ENCODE results near the gene RHBG.

RHBG gene

DNA sequence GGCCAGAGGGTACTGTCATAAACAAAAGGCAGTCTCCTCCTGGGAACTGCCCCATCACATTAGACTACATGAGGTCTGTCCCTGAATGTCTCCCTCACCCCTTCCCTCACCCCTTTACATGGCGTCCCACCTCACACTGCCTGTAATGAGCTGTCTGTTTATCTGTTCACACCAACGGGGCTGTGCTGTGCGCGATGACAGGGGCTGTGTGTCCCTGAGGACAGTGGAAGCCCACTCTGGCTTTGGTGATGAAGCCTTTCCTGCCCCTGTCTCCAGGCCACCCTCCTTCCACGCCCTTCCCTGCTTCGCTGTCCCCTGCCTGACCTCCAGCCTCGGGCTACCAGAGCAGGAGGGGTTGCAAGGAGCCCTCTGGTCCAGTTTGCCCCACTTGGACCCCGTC, 22.7 kb downstream of the RHBG start:
- no peak for DNase-seq (ENCODE audit: low read depth)
- no peak overlapping the region for H3K4me3 ChIP-seq (replicated peaks; ENCODE audit: low read depth, low read length)
- TF ChIP-seq CTCF (IDR thresholded peaks at IDR 0.05; ENCODE audit: low read length, missing control alignments) = no peak

DNA sequence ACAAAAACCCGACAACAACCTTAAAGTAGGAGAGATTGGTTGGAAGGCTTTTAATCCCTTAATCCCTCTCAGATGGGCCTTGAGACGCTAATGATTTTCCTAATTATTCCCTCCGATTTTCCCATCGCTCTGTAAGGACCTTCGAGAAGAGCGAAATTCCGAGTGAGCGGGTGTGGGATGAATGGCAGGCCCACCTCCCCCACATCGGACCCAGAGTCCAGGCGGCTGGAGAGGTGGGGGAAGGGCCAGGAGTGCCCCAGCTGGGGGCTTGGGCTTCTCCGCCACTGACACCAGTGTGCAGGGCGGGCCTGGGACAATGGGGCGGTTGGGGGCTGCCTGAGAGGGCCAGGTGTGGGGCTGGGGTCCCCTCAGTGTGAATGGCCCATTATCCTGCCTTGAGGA, 23.4 kb downstream of the RHBG start:
- no peak overlapping the region for H3K4me3 ChIP-seq (replicated peaks; ENCODE audit: low read depth, low read length)
- DNase-seq (ENCODE audit: low read depth) = no peak
- no peak for TF ChIP-seq CTCF (IDR thresholded peaks at IDR 0.05; ENCODE audit: low read length, missing control alignments)

DNA sequence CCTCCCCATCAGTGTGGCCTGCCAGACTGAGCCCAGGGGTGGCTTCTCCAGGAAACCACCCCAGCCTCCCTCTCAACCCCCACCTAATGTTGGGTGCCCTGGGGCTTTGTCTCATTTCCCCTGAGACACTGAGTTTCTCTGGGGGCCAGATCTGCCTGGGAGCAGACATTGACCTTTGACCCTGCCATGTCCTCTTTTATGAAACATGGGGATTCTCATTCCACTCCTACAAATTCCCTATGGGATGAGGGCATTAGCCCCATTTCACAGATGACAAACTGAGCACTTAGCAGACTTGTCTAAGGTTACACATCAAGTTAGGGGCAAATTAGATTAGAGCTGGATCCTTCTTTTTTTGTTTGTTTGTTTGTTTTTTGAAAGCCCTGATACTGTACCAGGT, 24.1 kb downstream of the RHBG start:
- no peak for DNase-seq (ENCODE audit: low read depth)
- no peak overlapping the region for H3K4me3 ChIP-seq (replicated peaks; ENCODE audit: low read depth, low read length)
- TF ChIP-seq CTCF (IDR thresholded peaks at IDR 0.05; ENCODE audit: low read length, missing control alignments) = no peak

DNA sequence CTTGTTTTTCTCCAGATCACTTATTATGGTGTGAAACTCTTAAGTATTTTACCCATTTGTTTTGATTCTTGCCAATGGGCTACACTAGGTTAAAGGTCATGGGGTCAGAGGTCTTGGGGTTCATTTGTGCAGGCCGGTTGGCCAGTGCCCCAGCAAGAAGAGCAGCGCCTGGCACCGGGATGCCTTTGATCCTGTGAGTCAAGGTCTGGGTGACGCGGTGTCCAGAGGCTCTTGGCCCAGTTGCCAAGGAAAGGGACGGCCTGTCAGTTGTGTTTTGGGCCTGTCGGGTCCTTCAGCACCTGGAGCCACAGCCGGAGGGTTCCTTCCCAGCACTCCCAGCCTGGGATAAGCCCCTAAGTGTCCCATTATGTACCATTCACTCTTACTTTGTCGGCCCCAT, 25.1 kb downstream of the RHBG start:
- TF ChIP-seq CTCF (IDR thresholded peaks at IDR 0.05; ENCODE audit: low read length, missing control alignments) = no peak
- no peak for DNase-seq (ENCODE audit: low read depth)
- no peak overlapping the region for H3K4me3 ChIP-seq (replicated peaks; ENCODE audit: low read depth, low read length)

DNA sequence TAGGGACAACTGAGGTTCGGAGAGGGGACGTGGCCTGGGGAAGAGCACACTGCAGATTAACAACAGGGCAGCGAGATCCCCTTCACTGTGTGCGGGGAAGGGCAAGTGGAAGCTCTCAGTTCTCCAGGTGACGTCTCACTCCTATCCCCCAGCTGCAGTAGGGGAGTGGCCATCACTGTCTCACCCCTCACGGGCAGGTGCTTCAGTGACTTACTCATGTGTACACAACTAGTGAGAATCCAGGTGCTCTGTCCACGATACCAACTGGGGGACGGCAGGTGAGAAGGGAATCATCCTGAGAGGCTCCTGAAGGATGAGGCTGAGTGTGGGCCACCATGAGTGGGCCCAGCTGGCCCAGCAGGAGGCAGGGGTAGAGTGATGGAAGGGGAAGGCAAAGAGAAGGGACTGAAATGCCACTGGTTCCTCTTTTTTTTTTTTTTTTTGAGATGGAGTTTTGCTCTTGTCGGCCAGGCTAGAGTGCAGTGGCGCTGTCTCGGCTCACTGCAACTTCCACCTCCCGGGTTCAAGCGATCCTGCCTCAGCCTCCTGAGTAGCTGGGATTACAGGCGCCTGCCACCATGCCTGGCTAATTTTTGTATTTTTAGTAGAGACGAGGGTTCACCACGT, 25.9 kb downstream of the RHBG start:
- no peak overlapping the region for H3K4me3 ChIP-seq (replicated peaks; ENCODE audit: low read depth, low read length)
- TF ChIP-seq CTCF (IDR thresholded peaks at IDR 0.05; ENCODE audit: low read length, missing control alignments) = no peak
- DNase-seq (ENCODE audit: low read depth) = no peak

- no peak overlapping the region for H3K4me3 ChIP-seq (replicated peaks; ENCODE audit: low read depth, low read length)
- no peak for TF ChIP-seq CTCF (IDR thresholded peaks at IDR 0.05; ENCODE audit: low read length, missing control alignments)
- DNase-seq (ENCODE audit: low read depth) = no peak
Measured at GRCh38 chr1:156399355-156400125, 30.5 kb downstream of the RHBG start.
